ENCODE data around the gene KCNAB1. TPM values are rescaled to one million over a fixed set of nuclear protein-coding genes. Genes with fewer than 3 reads are reported as not detected.

The KCNAB1 gene
- total RNA-seq, 1 donor from 2014 or later, result 2.4 TPM

DNA sequence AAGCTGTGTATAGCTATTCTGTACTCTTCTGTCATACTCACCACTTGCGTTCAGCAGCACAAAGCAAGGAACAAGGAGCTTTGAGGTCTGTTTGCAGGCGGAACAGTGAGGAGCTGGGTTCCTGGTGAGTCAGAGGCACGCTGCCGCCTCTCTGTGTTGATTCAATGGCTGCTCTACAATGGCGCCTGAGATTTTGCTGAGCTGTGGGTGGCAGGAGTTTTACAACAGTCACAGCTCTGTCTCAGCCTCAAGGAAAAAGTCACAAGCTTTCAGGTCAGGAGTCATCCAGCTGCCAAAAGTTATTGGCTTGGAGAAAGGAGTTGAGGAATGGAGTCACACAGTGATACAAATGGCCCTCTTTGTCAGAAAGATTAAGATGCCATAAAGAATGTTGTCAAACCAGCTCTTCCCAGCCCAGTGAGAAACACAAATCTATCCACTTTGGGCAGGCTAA is 336.4 kb downstream of the KCNAB1 start:
- intact Hi-C loops (cut with micrococcal nuclease), result loop anchor here (10.0 kb wide), 1 partner anchor 302 kb away; no protein-coding TSS in a partner anchor
- ATAC-seq, result no peak
- no peak for DNase-seq

DNA sequence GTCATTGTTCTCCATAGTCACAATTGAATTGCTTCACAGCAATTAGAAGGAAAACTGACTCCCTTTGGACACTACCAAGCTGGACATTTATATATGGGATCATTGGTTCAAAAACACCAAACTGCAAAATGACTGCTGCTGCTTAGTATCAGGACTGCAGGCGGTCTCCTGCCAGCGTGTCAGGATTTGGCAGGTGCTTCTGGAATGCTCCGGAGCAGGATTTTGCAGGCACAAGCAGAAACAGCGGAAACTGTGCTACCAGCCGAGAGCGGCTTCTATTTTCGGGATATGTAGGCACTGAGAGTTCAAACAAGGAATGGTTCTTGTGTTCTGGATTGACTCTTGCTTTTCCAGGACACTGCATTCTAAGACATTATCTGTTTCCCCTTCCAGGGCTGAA is 339.1 kb downstream of the KCNAB1 start:
- ATAC-seq (peak; percentile 97), DNase-seq (peak; percentile 66)
- intact Hi-C loops (cut with micrococcal nuclease), result loop anchor here (10.0 kb wide), 1 partner anchor 305 kb away; no protein-coding TSS in a partner anchor

GRCh38 chr3:156460206-156460611 is 339.8 kb downstream of the KCNAB1 start:
- no peak for DNase-seq
- intact Hi-C loops (cut with micrococcal nuclease), result no loop called here

DNA sequence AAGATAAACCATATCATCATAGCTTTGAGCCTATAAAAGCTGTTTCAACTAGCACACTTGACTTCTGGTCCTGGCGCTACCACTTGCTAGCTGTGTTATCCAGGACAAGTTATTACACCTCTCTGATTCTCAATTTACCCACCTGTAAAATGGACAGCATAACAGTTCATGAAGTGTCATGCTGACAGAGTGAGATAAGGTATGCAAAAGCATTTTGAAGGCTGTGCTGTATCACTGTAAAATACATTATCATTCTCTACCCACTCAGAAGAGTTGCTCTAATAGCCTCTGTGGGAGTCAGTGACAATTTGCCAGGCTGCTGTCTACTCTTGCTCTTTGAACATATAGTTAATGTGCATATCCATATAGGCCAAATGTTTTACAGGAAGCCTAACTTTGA is 341.5 kb downstream of the KCNAB1 start:
- DNase-seq (no peak), ATAC-seq (no peak)
- intact Hi-C loops (cut with micrococcal nuclease), result no loop called here

More at GRCh38 chr3:156460206-156460611, 339.8 kb downstream of the KCNAB1 start:
- ATAC-seq, result no peak

- ATAC-seq, result no peak
- intact Hi-C loops (cut with micrococcal nuclease), result no loop called here
- no peak for DNase-seq
These were observed 342.7 kb downstream of the KCNAB1 start for GRCh38 chr3:156463123-156463522.

DNA sequence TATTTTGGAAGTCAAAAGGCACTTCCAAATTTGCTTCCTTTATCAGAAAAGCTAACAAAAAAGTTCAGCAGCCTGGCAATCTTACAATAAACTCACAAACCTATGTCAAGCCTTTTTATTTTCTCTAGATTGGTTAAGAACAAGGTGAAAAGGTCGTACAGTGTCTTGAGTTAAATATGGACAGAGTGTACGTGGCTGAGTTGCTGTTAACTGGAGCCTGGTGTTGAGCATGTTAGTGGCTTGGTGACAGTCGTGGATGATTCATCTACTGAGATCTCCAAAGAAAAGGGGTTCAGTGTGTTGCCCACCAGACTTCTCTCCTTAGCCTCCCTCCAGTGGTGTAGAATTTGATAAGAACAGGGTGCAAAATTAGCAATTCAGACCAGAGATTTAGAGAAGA is 344.8 kb downstream of the KCNAB1 start:
- intact Hi-C loops (cut with micrococcal nuclease), result no loop called here
- DNase-seq (no peak), ATAC-seq (peak; percentile 53)

- DNase-seq (no peak), ATAC-seq (no peak)
- intact Hi-C loops (cut with micrococcal nuclease), result no loop called here
These were observed 349.1 kb downstream of the KCNAB1 start for GRCh38 chr3:156469456-156469855.

DNA sequence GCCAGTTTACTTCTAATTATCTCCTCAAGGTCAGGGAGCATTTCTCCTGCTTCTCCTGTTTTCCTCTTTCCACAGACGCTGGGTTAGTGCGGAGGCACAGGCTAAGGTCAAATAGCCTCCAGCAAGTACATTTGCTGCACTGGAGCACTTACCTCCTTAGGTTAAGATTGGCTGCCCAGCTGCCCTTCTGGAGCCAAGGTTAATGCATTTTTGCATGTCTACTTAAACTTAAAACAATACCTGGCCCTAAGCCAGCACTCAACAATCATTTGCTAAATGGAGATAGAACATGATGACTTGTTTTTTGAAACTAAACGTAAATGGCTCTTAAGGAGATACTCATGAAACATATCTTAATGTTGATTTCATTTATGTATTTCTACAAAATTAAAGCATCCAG is 351.1 kb downstream of the KCNAB1 start:
- ATAC-seq (no peak), DNase-seq (no peak)
- intact Hi-C loops (cut with micrococcal nuclease), result no loop called here

- ATAC-seq (no peak), DNase-seq (no peak)
- intact Hi-C loops (cut with micrococcal nuclease), result no loop called here
These were observed 351.8 kb downstream of the KCNAB1 start for GRCh38 chr3:156472150-156472549.

GRCh38 chr3:156472684-156473083 is 352.3 kb downstream of the KCNAB1 start:
- intact Hi-C loops (cut with micrococcal nuclease), result no loop called here
- ATAC-seq, result no peak

GRCh38 chr3:156473341-156473740 is 353.0 kb downstream of the KCNAB1 start:
- ATAC-seq (no peak), DNase-seq (no peak)
- intact Hi-C loops (cut with micrococcal nuclease), result no loop called here

More at GRCh38 chr3:156472684-156473083, 352.3 kb downstream of the KCNAB1 start:
- no peak for DNase-seq

DNA sequence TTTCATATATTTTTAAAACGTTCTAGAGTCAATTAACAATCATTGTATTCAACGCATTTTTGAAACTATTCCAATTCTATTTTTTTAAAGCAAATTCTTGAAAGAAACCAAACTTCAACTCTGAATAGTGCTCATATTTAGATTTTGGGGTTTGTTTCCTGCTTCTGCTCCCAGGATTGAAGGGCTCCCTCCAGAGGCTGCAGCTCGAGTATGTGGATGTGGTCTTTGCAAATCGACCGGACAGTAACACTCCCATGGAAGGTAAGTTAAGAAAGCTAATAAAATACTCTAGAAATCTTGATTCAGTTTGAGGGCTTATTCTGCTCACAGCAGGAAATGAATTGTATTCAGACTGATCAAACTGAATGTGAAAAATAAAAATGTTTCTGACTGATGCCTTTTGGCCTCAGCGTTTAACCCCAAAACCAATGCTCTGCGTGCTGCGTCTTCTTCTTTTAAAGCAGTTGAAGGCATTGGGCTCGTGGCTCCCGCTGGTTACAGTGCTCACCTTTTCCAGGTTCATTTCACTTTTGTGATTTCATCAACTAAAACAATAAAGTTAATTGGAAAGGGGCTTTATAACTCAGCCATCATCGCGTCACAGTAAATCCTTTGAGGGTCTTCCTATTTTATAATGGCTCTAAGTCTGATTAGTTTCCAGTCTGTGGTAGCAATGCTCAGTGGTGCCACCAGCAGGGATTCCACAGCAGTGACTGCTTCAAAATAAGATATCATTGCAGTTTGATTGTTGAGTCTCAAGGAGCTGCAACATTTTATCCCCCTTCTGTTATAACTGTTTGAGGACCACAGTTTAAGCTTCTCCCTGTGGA is 354.4 kb downstream of the KCNAB1 start:
- no peak for DNase-seq
- ATAC-seq, result peak; percentile 43
- intact Hi-C loops (cut with micrococcal nuclease), result no loop called here

DNA sequence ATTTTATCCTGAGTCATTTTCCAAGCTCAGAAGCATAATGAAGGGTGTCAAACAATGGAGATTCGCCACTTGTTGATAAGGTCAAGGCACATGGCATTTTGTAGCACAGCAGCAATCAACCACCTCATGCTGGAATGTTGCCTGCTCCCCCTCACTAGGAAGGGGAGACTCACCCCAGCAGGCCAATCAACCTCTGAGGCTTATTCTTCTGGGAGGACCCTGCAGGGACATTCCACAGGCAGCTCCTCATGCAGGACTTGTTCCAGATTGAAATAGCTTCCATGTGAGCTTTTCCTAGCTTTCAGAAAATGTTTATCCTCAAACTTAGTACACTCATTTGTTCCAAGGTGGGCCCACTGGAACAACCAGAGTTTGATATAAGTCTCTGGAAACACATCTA is 356.9 kb downstream of the KCNAB1 start:
- ATAC-seq (peak; percentile 52), DNase-seq (no peak)
- intact Hi-C loops (cut with micrococcal nuclease), result no loop called here

DNA sequence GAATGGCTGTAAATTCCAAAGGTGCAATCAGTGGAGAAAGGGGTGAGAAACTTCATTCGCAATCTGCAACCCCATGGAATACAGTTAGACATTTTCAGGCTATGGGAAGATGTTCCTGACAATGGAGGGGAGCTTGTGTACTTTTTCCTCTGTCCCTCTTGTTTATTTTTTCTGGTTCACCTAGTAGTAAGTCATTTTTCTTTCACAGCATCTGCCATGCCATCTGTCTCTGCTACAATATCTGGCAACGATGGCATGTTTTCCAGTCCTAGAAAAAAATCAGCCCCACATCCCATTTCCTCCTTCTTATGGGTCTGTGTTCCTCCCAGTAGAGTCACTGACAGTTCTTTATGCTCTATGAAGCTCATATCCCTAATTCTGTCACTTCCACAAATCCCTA is 358.5 kb downstream of the KCNAB1 start:
- no peak for ATAC-seq
- no peak for DNase-seq
- intact Hi-C loops (cut with micrococcal nuclease), result no loop called here

GRCh38 chr3:156479604-156480003 is 359.2 kb downstream of the KCNAB1 start:
- intact Hi-C loops (cut with micrococcal nuclease), result no loop called here
- no peak for DNase-seq
- no peak for ATAC-seq

DNA sequence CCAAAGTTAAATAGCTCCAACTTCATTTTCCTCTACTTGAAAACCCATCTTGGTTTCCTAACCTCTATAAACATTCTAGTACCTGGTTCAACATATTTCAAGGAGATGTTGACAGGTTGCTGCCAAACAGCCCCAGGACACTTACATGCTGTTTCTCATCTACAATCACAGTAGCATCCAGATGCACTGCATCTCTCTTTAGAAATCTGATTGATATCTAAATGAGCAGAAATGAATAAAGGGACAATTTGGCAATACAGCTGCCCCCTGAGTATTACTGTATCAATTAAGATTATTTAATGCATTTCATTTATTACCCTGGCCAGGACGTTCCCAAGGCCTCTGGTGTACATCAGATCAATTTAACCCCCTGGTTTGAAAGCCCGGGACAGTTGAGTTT is 360.6 kb downstream of the KCNAB1 start:
- ATAC-seq (no peak), DNase-seq (no peak)
- intact Hi-C loops (cut with micrococcal nuclease), result no loop called here

DNA sequence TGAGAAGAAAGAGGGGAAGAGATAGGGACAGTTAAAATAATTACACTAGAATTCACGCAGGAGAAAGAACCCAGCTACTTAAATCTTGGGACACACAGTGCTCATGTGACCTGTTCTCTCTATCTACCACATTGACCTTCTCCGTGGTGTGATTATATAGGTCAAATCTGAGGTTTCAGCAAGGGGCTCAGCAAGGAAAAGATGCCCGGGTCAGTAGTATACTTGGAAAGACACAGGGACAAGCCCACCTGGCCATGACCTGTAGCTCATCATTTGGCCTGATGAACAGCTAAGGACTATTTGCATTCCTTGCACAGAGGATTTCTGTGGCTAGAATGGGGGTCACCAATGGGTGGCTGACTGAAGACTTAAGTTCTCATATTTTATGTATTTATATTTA is 362.6 kb downstream of the KCNAB1 start:
- no peak for ATAC-seq
- intact Hi-C loops (cut with micrococcal nuclease), result no loop called here
- no peak for DNase-seq

GRCh38 chr3:156483426-156483825 is 363.0 kb downstream of the KCNAB1 start:
- intact Hi-C loops (cut with micrococcal nuclease), result no loop called here
- ATAC-seq, result peak; percentile 74

GRCh38 chr3:156483961-156484787 is 363.8 kb downstream of the KCNAB1 start:
- intact Hi-C loops (cut with micrococcal nuclease), result no loop called here
- ATAC-seq (peak; percentile 78), DNase-seq (no peak)

More at GRCh38 chr3:156483426-156483825, 363.0 kb downstream of the KCNAB1 start:
- DNase-seq, result no peak

DNA sequence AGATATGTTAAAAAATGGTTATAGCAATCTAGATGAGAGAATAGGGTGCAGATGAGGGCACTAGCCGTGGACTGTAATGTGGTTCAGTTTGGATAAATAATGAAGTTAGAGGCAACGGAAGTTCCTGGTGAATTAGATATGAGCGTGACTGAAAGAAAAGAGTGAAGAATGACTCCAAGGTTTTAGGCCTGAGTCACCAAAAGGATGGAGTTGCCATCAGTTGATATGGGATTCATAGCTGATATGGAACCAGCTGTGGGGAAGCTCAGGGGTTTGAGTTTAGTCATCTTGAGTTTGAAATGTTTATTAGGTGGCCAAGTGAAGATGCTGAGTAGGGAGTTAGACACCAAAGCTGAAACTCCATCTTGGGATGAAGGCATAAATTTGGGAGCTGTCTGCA is 368.4 kb downstream of the KCNAB1 start:
- DNase-seq (no peak), ATAC-seq (no peak)
- intact Hi-C loops (cut with micrococcal nuclease), result no loop called here

Data from left ventricle myocardium superior (tissue), 1 donor.